Measurements from ENCODE around the gene P4HA2.

GRCh38 chr5:132213666-132214065 lies 14.0 kb downstream of the P4HA2 start:
- TF ChIP-seq CTCF (IDR thresholded peaks at IDR 0.05), result no peak
- TF ChIP-seq EP300 (IDR thresholded peaks at IDR 0.05), result no peak
- TF ChIP-seq POLR2AphosphoS5 (IDR thresholded peaks at IDR 0.05), result no peak
